KMS-11 (cell line): ENCODE measurements around the gene CRYBG1.

ENCODE experiments used
- H2AFZ ChIP-seq: fragments of 200-600 bp; sonication (generic); 2 replicates; pipeline ENCODE4 v1.6.1; 2016; ENCODE audit warnings: antibody characterized with exemption, mixed run types, low read depth
- H3K27ac ChIP-seq: fragments of 200-600 bp; sonication (generic); 2 replicates; pipeline ENCODE4 v1.6.1; 2016; ENCODE audit warnings: mild to moderate bottlenecking, mixed run types
- H3K27me3 ChIP-seq: fragments of 200-600 bp; sonication (generic); 2 replicates; pipeline ENCODE4 v1.6.1; 2017; ENCODE audit warnings: mild to moderate bottlenecking, low read depth, mixed run types, moderate library complexity; ENCODE audit not compliant: insufficient read depth
- H3K36me3 ChIP-seq: fragments of 200-600 bp; sonication (generic); 2 replicates; pipeline ENCODE4 v1.6.1; 2017; ENCODE audit warnings: mild to moderate bottlenecking, mixed run types; ENCODE audit not compliant: insufficient read depth
- H3K4me1 ChIP-seq: fragments of 200-600 bp; sonication (generic); 2 replicates; pipeline ENCODE4 v1.6.1; 2016; ENCODE audit warnings: mild to moderate bottlenecking, low read depth, mixed run types; ENCODE audit not compliant: poor library complexity, severe bottlenecking
- H3K4me2 ChIP-seq: fragments of 200-600 bp; sonication (generic); 2 replicates; pipeline ENCODE4 v1.7.0; 2016; ENCODE audit warnings: mild to moderate bottlenecking, mixed run types
- H3K4me3 ChIP-seq: fragments of 200-600 bp; sonication (generic); IDR thresholded peaks from 2 replicates; pipeline ENCODE4 v1.6.1; 2017; ENCODE audit warnings: low read depth, low read length, mixed read lengths; ENCODE audit not compliant: insufficient read depth
- H3K79me2 ChIP-seq: fragments of 200-600 bp; sonication (generic); 2 replicates; pipeline ENCODE4 v1.6.1; 2016; ENCODE audit warnings: low read depth, mixed run types; ENCODE audit not compliant: insufficient read depth
- H3K9ac ChIP-seq: fragments of 200-600 bp; sonication (generic); 2 replicates; pipeline ENCODE4 v1.6.1; 2016; ENCODE audit warnings: mild to moderate bottlenecking, mixed run types
- H4K20me1 ChIP-seq: fragments of 200-600 bp; sonication (generic); 2 replicates; pipeline ENCODE4 v1.6.1; 2016; ENCODE audit warnings: mild to moderate bottlenecking, mixed run types; ENCODE audit not compliant: insufficient read depth
- TF ChIP-seq, protein P1 (sequence below): fragments of 200-600 bp; sonication (generic); conservative IDR thresholded peaks from 2 replicates; pipeline ENCODE4 v1.6.1; 2017; ENCODE audit warnings: low read depth, mild to moderate bottlenecking, antibody characterized with exemption, low read length, moderate library complexity, mixed read lengths

The CRYBG1 gene

DNA sequence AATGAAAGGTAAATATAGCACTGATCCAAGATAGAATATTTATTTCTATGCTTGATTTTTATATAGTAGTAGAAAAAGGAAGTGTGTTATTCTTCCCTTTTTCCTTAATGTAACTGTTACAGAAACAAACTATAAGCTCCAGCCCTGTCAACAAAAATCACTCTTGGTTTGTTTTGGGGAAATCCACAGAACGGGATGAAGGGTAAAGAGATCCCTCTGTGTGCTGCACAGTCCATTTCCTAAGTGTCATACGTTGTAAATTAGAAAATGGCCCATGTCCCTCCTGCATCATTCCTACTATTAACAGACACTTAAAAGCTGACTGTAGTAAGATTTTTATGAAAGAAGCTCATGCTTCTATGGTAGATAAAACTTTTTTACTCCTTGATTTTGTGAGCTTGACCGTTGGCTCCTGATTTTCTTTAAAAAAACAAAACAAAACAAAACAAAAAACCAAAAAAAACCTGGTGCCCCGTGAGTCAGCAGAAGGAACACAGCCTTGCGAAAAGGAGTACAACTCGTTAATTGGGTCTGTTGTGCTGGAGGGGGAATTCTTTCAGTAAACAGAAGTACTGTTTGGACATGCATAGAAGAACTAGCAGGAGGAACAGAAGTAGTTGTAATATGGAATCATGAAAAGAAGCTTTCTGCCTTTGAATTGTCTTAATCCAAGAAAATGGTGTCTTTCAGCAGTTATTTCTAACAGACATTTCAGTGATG lies 201.3 kb downstream of the CRYBG1 start:
- Histone ChIP-seq H3K9ac (no peak overlapping the region), H3K36me3 (no peaks in the 10 kb centered on the region), H3K4me1 (no peaks in the 10 kb centered on the region)

GRCh38 chr6:106563614-106564013 lies 203.1 kb downstream of the CRYBG1 start:
- Histone ChIP-seq H3K79me2 (no peaks in the 10 kb centered on the region), H3K9ac (no peak overlapping the region), H3K4me1 (no peaks in the 10 kb centered on the region), H4K20me1 (no peaks in the 10 kb centered on the region), H3K4me2 (no peak overlapping the region), H3K4me3 (no peak overlapping the region), H3K27ac (no peak overlapping the region), H2AFZ (no peak overlapping the region), H3K27me3 (no peaks in the 10 kb centered on the region), H3K36me3 (no peaks in the 10 kb centered on the region)
- TF ChIP-seq, protein P1, sequence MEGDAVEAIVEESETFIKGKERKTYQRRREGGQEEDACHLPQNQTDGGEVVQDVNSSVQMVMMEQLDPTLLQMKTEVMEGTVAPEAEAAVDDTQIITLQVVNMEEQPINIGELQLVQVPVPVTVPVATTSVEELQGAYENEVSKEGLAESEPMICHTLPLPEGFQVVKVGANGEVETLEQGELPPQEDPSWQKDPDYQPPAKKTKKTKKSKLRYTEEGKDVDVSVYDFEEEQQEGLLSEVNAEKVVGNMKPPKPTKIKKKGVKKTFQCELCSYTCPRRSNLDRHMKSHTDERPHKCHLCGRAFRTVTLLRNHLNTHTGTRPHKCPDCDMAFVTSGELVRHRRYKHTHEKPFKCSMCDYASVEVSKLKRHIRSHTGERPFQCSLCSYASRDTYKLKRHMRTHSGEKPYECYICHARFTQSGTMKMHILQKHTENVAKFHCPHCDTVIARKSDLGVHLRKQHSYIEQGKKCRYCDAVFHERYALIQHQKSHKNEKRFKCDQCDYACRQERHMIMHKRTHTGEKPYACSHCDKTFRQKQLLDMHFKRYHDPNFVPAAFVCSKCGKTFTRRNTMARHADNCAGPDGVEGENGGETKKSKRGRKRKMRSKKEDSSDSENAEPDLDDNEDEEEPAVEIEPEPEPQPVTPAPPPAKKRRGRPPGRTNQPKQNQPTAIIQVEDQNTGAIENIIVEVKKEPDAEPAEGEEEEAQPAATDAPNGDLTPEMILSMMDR: no peak

More for the DNA sequence above, 201.3 kb downstream of the CRYBG1 start:
- no peak overlapping the region for H3K27ac ChIP-seq
- no peak overlapping the region for H2AFZ ChIP-seq
- no peak overlapping the region for H3K4me2 ChIP-seq
- TF ChIP-seq, protein P1: no peak
- no peaks in the 10 kb centered on the region for H3K27me3 ChIP-seq
- H4K20me1 ChIP-seq: no peaks in the 10 kb centered on the region
- H3K79me2 ChIP-seq: no peaks in the 10 kb centered on the region
- H3K4me3 ChIP-seq: no peak overlapping the region

- Histone ChIP-seq H3K27me3 (no peaks in the 10 kb centered on the region), H3K4me3 (no peak overlapping the region), H3K4me1 (no peaks in the 10 kb centered on the region), H3K4me2 (no peak overlapping the region), H3K79me2 (no peaks in the 10 kb centered on the region), H4K20me1 (no peaks in the 10 kb centered on the region), H3K27ac (no peak overlapping the region), H3K9ac (no peak overlapping the region), H2AFZ (no peak overlapping the region), H3K36me3 (no peaks in the 10 kb centered on the region)
- TF ChIP-seq, protein P1: no peak
These were observed 204.0 kb downstream of the CRYBG1 start for GRCh38 chr6:106564476-106564875.

GRCh38 chr6:106568530-106568929 lies 208.0 kb downstream of the CRYBG1 start:
- H3K4me1 ChIP-seq: no peaks in the 10 kb centered on the region
- H3K4me2 ChIP-seq: no peak overlapping the region
- no peak overlapping the region for H2AFZ ChIP-seq
- no peak overlapping the region for H3K9ac ChIP-seq
- no peaks in the 10 kb centered on the region for H3K79me2 ChIP-seq
- H3K27ac ChIP-seq: no peak overlapping the region
- TF ChIP-seq, protein P1: no peak
- H3K4me3 ChIP-seq: no peak overlapping the region
- no peaks in the 10 kb centered on the region for H4K20me1 ChIP-seq
- no peaks in the 10 kb centered on the region for H3K36me3 ChIP-seq
- H3K27me3 ChIP-seq: no peaks in the 10 kb centered on the region
